Breast epithelium (tissue), 4 donors: Measurements from ENCODE around the gene LRRC8C. TPM values are rescaled to one million over a fixed set of nuclear protein-coding genes. Genes with fewer than 3 reads are reported as not detected.

ENCODE experiments used
- DNase-seq, 2 donors: peaks; one replicate each; pipeline ENCODE4 v3.0.0-alpha.2; 2019; ENCODE audit warnings: low spot score in 2 of 2
- H3K27ac ChIP-seq, 2 donors: fragments of 200-600 bp; sonication (generic) in 1 of 2; one replicate each; pipeline ENCODE4 v1.5.1; 2016 to 2019; ENCODE audit warnings: mild to moderate bottlenecking in 1 of 2
- H3K27me3 ChIP-seq, 2 donors: fragments of 200-600 bp; sonication (generic) in 1 of 2; one replicate each; pipeline versions ENCODE4 v1.5.1 to v1.6.0; 2017 to 2019; ENCODE audit warnings: control low read depth in 1 of 2, mild to moderate bottlenecking in 1 of 2
- H3K36me3 ChIP-seq: fragments of 200-600 bp; one replicate; pipeline ENCODE4 v1.5.1; 2019
- H3K4me1 ChIP-seq, 2 donors: fragments of 200-600 bp; sonication (generic); one replicate each; pipeline ENCODE4 v1.5.1; 2016 to 2019; ENCODE audit warnings: control low read depth in 1 of 2
- H3K4me3 ChIP-seq, 3 donors: fragments of 200-600 bp; sonication (generic); 1 replicate in 2 of 3; 2 replicates in 1 of 3; pipeline ENCODE4 v1.5.1; 2016 to 2019; ENCODE audit warnings: mild to moderate bottlenecking in 3 of 3, moderate library complexity in 2 of 3
- H3K9me3 ChIP-seq, 2 donors: fragments of 200-600 bp; sonication (generic) in 1 of 2; one replicate each; pipeline ENCODE4 v1.5.1; 2016 to 2019; ENCODE audit warnings: control low read depth in 1 of 2
- CTCF ChIP-seq, 3 donors: fragments of 450-650 bp; IDR thresholded peaks; one replicate each; pipeline ENCODE4 v1.5.1; 2016 to 2017; ENCODE audit warnings: antibody characterized with exemption in 3 of 3, mild to moderate bottlenecking in 3 of 3, moderate library complexity in 3 of 3
- POLR2A ChIP-seq: fragments of 450-650 bp; IDR thresholded peaks from one replicate; pipeline ENCODE4 v1.6.1; 2016; ENCODE audit warnings: antibody characterized with exemption, mild to moderate bottlenecking, moderate library complexity
- POLR2AphosphoS5 ChIP-seq, 3 donors: sonication (generic); formaldehyde crosslinking; IDR thresholded peaks; one replicate each; pipeline ENCODE4 v1.6.1; 2017; ENCODE audit warnings: antibody characterized with exemption in 3 of 3
- intact Hi-C: fragments of 100-400 bp; cut with DNase I; formaldehyde crosslinking; loops from one replicate; pipeline ENCODE4 v1.15.1; 2023; ENCODE audit warnings: low total_unique reads
- total RNA-seq, 3 donors: library from RNA; depleted of rRNA; stranded (reverse); fragments of >200 nt; gene quantifications; one replicate each; pipeline ENCODE4 v1.1.0, GENCODE V29; 2016

The LRRC8C gene
- total RNA-seq, 3 donors from 2014 or later = 10.8 to 14.6 (median 12.9) TPM

DNA sequence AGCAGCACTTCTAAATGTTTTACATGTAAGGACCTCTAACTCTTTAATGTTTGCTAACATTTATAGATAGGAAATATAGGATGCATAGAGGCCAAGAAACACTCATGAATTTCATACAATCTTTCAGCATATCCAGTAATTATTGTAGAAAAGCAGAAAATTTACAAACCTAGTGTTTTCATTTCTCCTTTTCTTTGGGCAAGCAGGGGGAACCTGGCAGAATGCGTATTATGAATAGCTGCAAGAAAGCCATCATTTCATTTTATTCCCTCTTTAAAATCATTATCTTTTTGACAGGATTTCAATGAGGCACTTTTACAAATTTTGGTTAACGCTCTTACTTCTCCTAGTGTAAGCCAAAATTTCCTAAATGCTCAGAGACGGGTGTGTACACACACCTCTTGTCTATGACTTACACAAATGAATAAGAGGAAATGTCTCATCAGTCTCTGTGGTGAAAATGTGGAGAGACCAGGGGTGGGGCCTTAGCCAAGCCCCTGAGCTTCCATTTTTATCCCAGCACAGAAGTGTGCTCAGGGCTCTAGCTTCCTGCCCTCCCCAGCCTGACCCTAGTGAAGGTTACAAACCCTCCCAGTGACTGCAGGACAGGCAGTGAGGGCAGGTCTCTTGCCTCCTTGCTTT is 91.6 kb downstream of the LRRC8C start:
- Histone ChIP-seq H3K9me3 (no peaks in the 10 kb centered on the region), H3K27me3 (no peaks in the 10 kb centered on the region), H3K36me3 (no peaks in the 10 kb centered on the region), H3K4me1 (no peaks in the 10 kb centered on the region), H3K27ac (peak overlapping the region in 1 of 2 donors; percentile 2), H3K4me3 (no peak overlapping the region)
- no peak for DNase-seq
- TF ChIP-seq CTCF (IDR thresholded peaks at IDR 0.05) (no peak), POLR2A (no peak), POLR2AphosphoS5 (IDR thresholded peaks at IDR 0.05) (no peak)
- intact Hi-C loops = no loop called here

GRCh38 chr1:89725011-89725370 is 92.1 kb downstream of the LRRC8C start:
- no peaks in the 10 kb centered on the region for H3K36me3 ChIP-seq
- H3K4me3 ChIP-seq = no peak overlapping the region
- no peaks in the 10 kb centered on the region for H3K4me1 ChIP-seq
- no peak for TF ChIP-seq POLR2A
- TF ChIP-seq CTCF (IDR thresholded peaks at IDR 0.05) = no peak
- TF ChIP-seq POLR2AphosphoS5 (IDR thresholded peaks at IDR 0.05) = no peak
- H3K9me3 ChIP-seq = no peaks in the 10 kb centered on the region
- H3K27ac ChIP-seq = no peak overlapping the region
- H3K27me3 ChIP-seq = no peaks in the 10 kb centered on the region
- DNase-seq = no peak
- intact Hi-C loops = no loop called here

DNA sequence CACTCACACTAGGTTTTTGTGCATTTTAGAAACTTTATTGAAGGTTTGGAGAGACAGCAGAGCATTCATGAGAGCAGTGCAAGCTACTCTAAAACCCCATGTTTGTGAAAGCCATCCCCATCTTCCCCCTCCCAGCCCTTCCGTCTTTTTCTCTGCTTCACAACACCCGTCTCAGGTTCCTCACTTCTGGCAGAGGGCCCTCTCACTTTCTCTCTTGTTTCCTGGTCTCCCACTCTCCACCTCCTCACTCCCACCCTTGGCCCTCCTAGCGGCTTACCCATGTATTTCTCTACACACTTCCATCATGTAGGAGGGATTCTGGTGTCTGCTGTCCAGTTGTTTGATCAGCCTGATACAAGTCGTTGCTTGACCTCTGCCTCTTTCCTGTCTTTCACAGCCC is 92.7 kb downstream of the LRRC8C start:
- Histone ChIP-seq H3K9me3 (no peaks in the 10 kb centered on the region), H3K27ac (no peak overlapping the region), H3K4me3 (no peak overlapping the region), H3K36me3 (no peaks in the 10 kb centered on the region), H3K4me1 (no peaks in the 10 kb centered on the region), H3K27me3 (no peaks in the 10 kb centered on the region)
- TF ChIP-seq CTCF (IDR thresholded peaks at IDR 0.05) (no peak), POLR2A (no peak), POLR2AphosphoS5 (IDR thresholded peaks at IDR 0.05) (no peak)
- DNase-seq = no peak
- intact Hi-C loops = no loop called here

- intact Hi-C loops = no loop called here
- Histone ChIP-seq H3K27ac (peak overlapping the region in 1 of 2 donors; percentile 48), H3K27me3 (no peaks in the 10 kb centered on the region), H3K9me3 (no peaks in the 10 kb centered on the region), H3K36me3 (no peaks in the 10 kb centered on the region), H3K4me1 (no peaks in the 10 kb centered on the region), H3K4me3 (no peak overlapping the region)
- no peak for DNase-seq
- TF ChIP-seq POLR2AphosphoS5 (IDR thresholded peaks at IDR 0.05) (no peak), POLR2A (no peak), CTCF (IDR thresholded peaks at IDR 0.05) (no peak)
Measured at GRCh38 chr1:89727517-89728312, 94.8 kb downstream of the LRRC8C start.

GRCh38 chr1:89728381-89728780 is 95.5 kb downstream of the LRRC8C start:
- Histone ChIP-seq H3K36me3 (no peaks in the 10 kb centered on the region), H3K9me3 (no peaks in the 10 kb centered on the region), H3K4me3 (no peak overlapping the region), H3K27ac (peak overlapping the region in 1 of 2 donors; percentile 48), H3K4me1 (no peaks in the 10 kb centered on the region), H3K27me3 (no peaks in the 10 kb centered on the region)
- intact Hi-C loops = no loop called here
- no peak for TF ChIP-seq CTCF (IDR thresholded peaks at IDR 0.05)
- no peak for TF ChIP-seq POLR2A
- no peak for TF ChIP-seq POLR2AphosphoS5 (IDR thresholded peaks at IDR 0.05)
- DNase-seq = no peak
